Body of pancreas (tissue), 4 donors: ENCODE data around the gene MTA3.
"Not testable (repeated sequence)": the region's sequence is repeated elsewhere in the genome, so short reads cannot be mapped to it uniquely, and the experiment has no call there.

Experiments used
- POLR2A ChIP-seq, 3 donors: fragments of 450-650 bp; IDR thresholded peaks; one replicate each; pipeline ENCODE4 v1.6.1; 2016; ENCODE audit warnings: antibody characterized with exemption in 3 of 3, mild to moderate bottlenecking in 2 of 3
- TF ChIP-seq, protein P1 (sequence below), 7 experiments: fragments of 450-650 bp in 4 of 7; fragments of 200-600 bp in 3 of 7; sonication (generic) in 3 of 7; IDR thresholded peaks; one replicate each; pipeline ENCODE4 v1.5.1; 2016 to 2019; ENCODE audit warnings: antibody characterized with exemption in 7 of 7

DNA sequence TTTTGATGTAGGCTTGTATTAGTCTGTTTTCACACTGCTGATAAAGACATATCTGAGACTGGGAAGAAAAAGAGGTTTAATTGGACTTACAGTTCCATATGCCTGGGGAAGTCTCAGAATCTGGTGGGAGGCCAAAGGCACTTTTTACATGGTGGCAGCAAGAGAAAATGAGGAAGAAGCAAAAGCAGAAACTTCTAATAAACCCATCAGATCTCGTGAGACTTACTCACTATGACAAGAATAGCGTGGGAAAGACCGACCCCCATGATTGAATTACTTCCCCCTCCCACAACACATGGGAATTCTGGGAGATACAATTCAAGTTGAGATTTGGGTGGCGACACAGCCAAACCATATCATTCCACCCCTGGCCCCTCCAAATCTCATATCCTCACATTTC, 162.9 kb downstream of the MTA3 start:
- TF ChIP-seq, protein P1, sequence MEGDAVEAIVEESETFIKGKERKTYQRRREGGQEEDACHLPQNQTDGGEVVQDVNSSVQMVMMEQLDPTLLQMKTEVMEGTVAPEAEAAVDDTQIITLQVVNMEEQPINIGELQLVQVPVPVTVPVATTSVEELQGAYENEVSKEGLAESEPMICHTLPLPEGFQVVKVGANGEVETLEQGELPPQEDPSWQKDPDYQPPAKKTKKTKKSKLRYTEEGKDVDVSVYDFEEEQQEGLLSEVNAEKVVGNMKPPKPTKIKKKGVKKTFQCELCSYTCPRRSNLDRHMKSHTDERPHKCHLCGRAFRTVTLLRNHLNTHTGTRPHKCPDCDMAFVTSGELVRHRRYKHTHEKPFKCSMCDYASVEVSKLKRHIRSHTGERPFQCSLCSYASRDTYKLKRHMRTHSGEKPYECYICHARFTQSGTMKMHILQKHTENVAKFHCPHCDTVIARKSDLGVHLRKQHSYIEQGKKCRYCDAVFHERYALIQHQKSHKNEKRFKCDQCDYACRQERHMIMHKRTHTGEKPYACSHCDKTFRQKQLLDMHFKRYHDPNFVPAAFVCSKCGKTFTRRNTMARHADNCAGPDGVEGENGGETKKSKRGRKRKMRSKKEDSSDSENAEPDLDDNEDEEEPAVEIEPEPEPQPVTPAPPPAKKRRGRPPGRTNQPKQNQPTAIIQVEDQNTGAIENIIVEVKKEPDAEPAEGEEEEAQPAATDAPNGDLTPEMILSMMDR (IDR thresholded peaks at IDR 0.05): not testable (repeated sequence)
- TF ChIP-seq POLR2A (IDR thresholded peaks at IDR 0.05): not testable (repeated sequence)
